Middle frontal gyrus (tissue), 1 donor: Measurements from ENCODE around the gene MAPK10.

Experiments used
- DNase-seq: peaks from one replicate; pipeline ENCODE4 v3.0.0-alpha.2; 2015; ENCODE audit warnings: low spot score; ENCODE audit errors: extremely low spot score

Gene MAPK10

GRCh38 chr4:86359944-86360478 is at the start of gene MAPK10:
Gene MAPK10, minus strand, starts transcription at chr4:86360053.
- DNase-seq = peak; percentile 94

GRCh38 chr4:86403575-86403974 is 43.7 kb upstream of the MAPK10 start:
- DNase-seq = no peak

- DNase-seq = no peak
These were observed 42.0 kb upstream of the MAPK10 start for GRCh38 chr4:86401826-86402225.

GRCh38 chr4:86400216-86400615 is 40.4 kb upstream of the MAPK10 start:
- DNase-seq = no peak

- DNase-seq = no peak
These were observed 38.3 kb upstream of the MAPK10 start for GRCh38 chr4:86398187-86398586.

- no peak for DNase-seq
These were observed 33.9 kb upstream of the MAPK10 start for GRCh38 chr4:86393749-86394148.

- DNase-seq = no peak
These were observed 29.8 kb upstream of the MAPK10 start for GRCh38 chr4:86389664-86390063.

GRCh38 chr4:86388252-86388651 is 28.4 kb upstream of the MAPK10 start:
- no peak for DNase-seq

GRCh38 chr4:86386817-86387415 is 27.1 kb upstream of the MAPK10 start:
- no peak for DNase-seq

GRCh38 chr4:86386201-86386600 is 26.3 kb upstream of the MAPK10 start:
- DNase-seq = no peak

GRCh38 chr4:86381431-86381830 is 21.6 kb upstream of the MAPK10 start:
- no peak for DNase-seq

- no peak for DNase-seq
These were observed 20.4 kb upstream of the MAPK10 start for GRCh38 chr4:86380181-86380724.

- DNase-seq = no peak
These were observed 17.0 kb upstream of the MAPK10 start for GRCh38 chr4:86376850-86377249.

- no peak for DNase-seq
These were observed 8.6 kb upstream of the MAPK10 start for GRCh38 chr4:86368433-86368832.

GRCh38 chr4:86367577-86367976 is 7.7 kb upstream of the MAPK10 start:
- no peak for DNase-seq

GRCh38 chr4:86366920-86367319 is 7.1 kb upstream of the MAPK10 start:
- DNase-seq = no peak

- DNase-seq = no peak
These were observed 2.7 kb upstream of the MAPK10 start for GRCh38 chr4:86362510-86362909.

- no peak for DNase-seq
These were observed 1.6 kb downstream of the MAPK10 start for GRCh38 chr4:86358257-86358656.

- no peak for DNase-seq
These were observed 2.2 kb downstream of the MAPK10 start for GRCh38 chr4:86357608-86358007.

- no peak for DNase-seq
These were observed 3.2 kb downstream of the MAPK10 start for GRCh38 chr4:86356425-86357210.

GRCh38 chr4:86354390-86354789 is 5.5 kb downstream of the MAPK10 start:
- DNase-seq = no peak

GRCh38 chr4:86346320-86346719 is 13.5 kb downstream of the MAPK10 start:
- no peak for DNase-seq

GRCh38 chr4:86344127-86344526 is 15.7 kb downstream of the MAPK10 start:
- DNase-seq = no peak
